Measurements from ENCODE around the gene APOBEC3F. TPM values are rescaled to one million over a fixed set of nuclear protein-coding genes. Genes with fewer than 3 reads are reported as not detected.

APOBEC3F gene
- total RNA-seq, 2 experiments from 2014 or later: 3.7 to 20.7 TPM

- Histone ChIP-seq H3K79me2 (ENCODE audit: insufficient read depth, low read depth, low read length) (peaks cover 18% of the 10 kb centered on the region; the same call in 1 of the 2 replicates), H3K9me3 (ENCODE audit: low read length) (no peaks in the 10 kb centered on the region), H3K27ac (ENCODE audit: low read depth, low read length, poor library complexity, severe bottlenecking) (peak overlapping the region; percentile 43), H3K36me3 (ENCODE audit: insufficient read depth, low read length) (peaks cover 23% of the 10 kb centered on the region), H2AFZ (ENCODE audit: low read length) (no peak overlapping the region), H3K9me2 (ENCODE audit: insufficient read depth, low read length) (no peaks in the 10 kb centered on the region), H4K20me1 (ENCODE audit: insufficient read depth, low read length) (no peaks in the 10 kb centered on the region), H3K4me1 (ENCODE audit: insufficient read depth, low read length, poor library complexity, severe bottlenecking) (peaks cover 50% of the 10 kb centered on the region), H3K4me2 (ENCODE audit: low read length) (peak overlapping the region; percentile 66), H3K4me3 (ENCODE audit: low read depth, low read length, poor library complexity, severe bottlenecking) (no peak overlapping the region)
- no TSS peak for BruUV-seq (replicated peaks)
- DNase-seq (ENCODE audit: low spot score): peak; percentile 50
- TF ChIP-seq CTCF (conservative IDR thresholded peaks at IDR 0.05; ENCODE audit: low read length): no peak
- no peak for TF ChIP-seq EZH2phosphoT487 (IDR thresholded peaks at IDR 0.05; ENCODE audit: borderline replicate concordance, low read depth, low read length)
- CTCF ChIA-PET (ENCODE audit: unreplicated experiment): no interaction called here
- POLR2A ChIA-PET: interaction anchor here (0.7 kb wide), 1 partner anchor 182 kb away, joined by 3 read pairs; no protein-coding TSS in a partner anchor
- intact Hi-C loops (cut with micrococcal nuclease; ENCODE audit: unreplicated experiment): no loop called here
Observed at GRCh38 chr22:39024519-39025308, 15.9 kb upstream of the APOBEC3F start.

GRCh38 chr22:39026509-39027150 is 14.0 kb upstream of the APOBEC3F start:
- CTCF ChIA-PET (ENCODE audit: unreplicated experiment): no interaction called here
- peaks cover 13% of the 10 kb centered on the region; the same call in 1 of the 2 replicates for H3K79me2 ChIP-seq (ENCODE audit: insufficient read depth, low read depth, low read length)
- no peak overlapping the region for H2AFZ ChIP-seq (ENCODE audit: low read length)
- H3K9me3 ChIP-seq (ENCODE audit: low read length): no peaks in the 10 kb centered on the region
- H3K4me1 ChIP-seq (ENCODE audit: insufficient read depth, low read length, poor library complexity, severe bottlenecking): peaks cover 37% of the 10 kb centered on the region
- H3K9me2 ChIP-seq (ENCODE audit: insufficient read depth, low read length): no peaks in the 10 kb centered on the region
- H3K4me2 ChIP-seq (ENCODE audit: low read length): no peak overlapping the region
- TF ChIP-seq EZH2phosphoT487 (IDR thresholded peaks at IDR 0.05; ENCODE audit: borderline replicate concordance, low read depth, low read length) (no peak), CTCF (conservative IDR thresholded peaks at IDR 0.05; ENCODE audit: low read length) (no peak)
- peaks cover 23% of the 10 kb centered on the region for H3K36me3 ChIP-seq (ENCODE audit: insufficient read depth, low read length)
- no peak overlapping the region for H3K4me3 ChIP-seq (ENCODE audit: low read depth, low read length, poor library complexity, severe bottlenecking)
- POLR2A ChIA-PET: no interaction called here
- H3K27ac ChIP-seq (ENCODE audit: low read depth, low read length, poor library complexity, severe bottlenecking): no peak overlapping the region
- no peaks in the 10 kb centered on the region for H4K20me1 ChIP-seq (ENCODE audit: insufficient read depth, low read length)
- BruUV-seq (replicated peaks): no TSS peak
- no peak for DNase-seq (ENCODE audit: low spot score)
- intact Hi-C loops (cut with micrococcal nuclease; ENCODE audit: unreplicated experiment): no loop called here
